ENCODE data around the gene ADCY3. TPM values are rescaled to one million over a fixed set of nuclear protein-coding genes. Genes with fewer than 3 reads are reported as not detected.

Gene ADCY3
- polyA plus RNA-seq, 1 donor (not counting 4 experiments of a cell fraction or from before 2014, with no cell fraction given): 33.2 TPM

- H3K4me2 ChIP-seq (ENCODE audit: control insufficient read depth, extremely low read depth, insufficient read depth, low read depth, low read length): no peak overlapping the region
- H3K9me3 ChIP-seq (ENCODE audit: control insufficient read depth, low read depth, low read length): no peaks in the 10 kb centered on the region
- H3K9me1 ChIP-seq (ENCODE audit: control insufficient read depth, extremely low read depth, insufficient read depth, low read length): peaks cover 2% of the 10 kb centered on the region
- dilution Hi-C loops (cut with MboI; ENCODE audit: extremely low pct_ligation_motif_present, low sequenced_read_pairs): no loop called here
- peaks cover 2 to 6% of the 10 kb centered on the region in 2 experiments for H3K36me3 ChIP-seq (ENCODE audit: control insufficient read depth in 2 of 2, extremely low read depth in 1 of 2, insufficient read depth in 2 of 2, low read length in 2 of 2)
- no peak overlapping the region for H3K4me3 ChIP-seq (ENCODE audit: control insufficient read depth in 2 of 3, extremely low read depth in 1 of 3, insufficient read depth in 2 of 3, low read depth in 1 of 3, low read length in 3 of 3)
- H3K27ac ChIP-seq (ENCODE audit: control insufficient read depth, insufficient read depth, low read length): no peak overlapping the region
- H3K79me2 ChIP-seq (ENCODE audit: control insufficient read depth, insufficient read depth, low read length): peaks cover 41% of the 10 kb centered on the region
- no peaks in the 10 kb centered on the region for H3K4me1 ChIP-seq (ENCODE audit: control insufficient read depth, extremely low read depth, insufficient read depth, low read length)
- H3K27me3 ChIP-seq (ENCODE audit: control insufficient read depth, extremely low read depth, insufficient read depth, low read length): no peaks in the 10 kb centered on the region
- no peak overlapping the region for H2AFZ ChIP-seq (ENCODE audit: control insufficient read depth, low read length)
- H4K20me1 ChIP-seq (ENCODE audit: control insufficient read depth, extremely low read depth, insufficient read depth, low read length): peaks cover 2% of the 10 kb centered on the region
- H3K9ac ChIP-seq (ENCODE audit: control insufficient read depth, extremely low read depth, insufficient read depth, low read length): no peak overlapping the region
- no peak for FAIRE-seq
- TF ChIP-seq EZH2 (IDR thresholded peaks at IDR 0.05; ENCODE audit: low read length): no peak
- no peak for TF ChIP-seq CTCF (optimal IDR thresholded peaks at IDR 0.05 in 1 of 3, IDR thresholded peaks at IDR 0.05 in 1 of 3, conservative IDR thresholded peaks at IDR 0.05 in 1 of 3; ENCODE audit: extremely low read depth in 1 of 3, insufficient read depth in 2 of 3, low read length in 3 of 3)
- DNase-seq (ENCODE audit: low read depth, low spot score): no peak
Observed at GRCh38 chr2:24912523-24912922, 7.5 kb downstream of the ADCY3 start.

- no peaks in the 10 kb centered on the region for H3K27me3 ChIP-seq (ENCODE audit: control insufficient read depth, extremely low read depth, insufficient read depth, low read length)
- no peak overlapping the region for H3K9ac ChIP-seq (ENCODE audit: control insufficient read depth, extremely low read depth, insufficient read depth, low read length)
Observed at GRCh38 chr2:24910245-24910644, 9.8 kb downstream of the ADCY3 start.

More at GRCh38 chr2:24910245-24910644, 9.8 kb downstream of the ADCY3 start:
- Histone ChIP-seq H3K4me3 (ENCODE audit: control insufficient read depth in 2 of 3, extremely low read depth in 1 of 3, insufficient read depth in 2 of 3, low read depth in 1 of 3, low read length in 3 of 3) (no peak overlapping the region), H3K4me1 (ENCODE audit: control insufficient read depth, extremely low read depth, insufficient read depth, low read length) (no peaks in the 10 kb centered on the region), H4K20me1 (ENCODE audit: control insufficient read depth, extremely low read depth, insufficient read depth, low read length) (peaks cover 2% of the 10 kb centered on the region), H3K79me2 (ENCODE audit: control insufficient read depth, insufficient read depth, low read length) (peaks cover 28% of the 10 kb centered on the region), H3K9me3 (ENCODE audit: control insufficient read depth, low read depth, low read length) (no peaks in the 10 kb centered on the region), H3K36me3 (ENCODE audit: control insufficient read depth in 2 of 2, extremely low read depth in 1 of 2, insufficient read depth in 2 of 2, low read length in 2 of 2) (peaks cover 0 to 6% of the 10 kb centered on the region in 2 experiments), H3K4me2 (ENCODE audit: control insufficient read depth, extremely low read depth, insufficient read depth, low read depth, low read length) (no peak overlapping the region), H2AFZ (ENCODE audit: control insufficient read depth, low read length) (no peak overlapping the region), H3K27ac (ENCODE audit: control insufficient read depth, insufficient read depth, low read length) (no peak overlapping the region), H3K9me1 (ENCODE audit: control insufficient read depth, extremely low read depth, insufficient read depth, low read length) (peaks cover 2% of the 10 kb centered on the region)
- TF ChIP-seq EZH2 (IDR thresholded peaks at IDR 0.05; ENCODE audit: low read length) (no peak), CTCF (optimal IDR thresholded peaks at IDR 0.05 in 1 of 3, IDR thresholded peaks at IDR 0.05 in 1 of 3, conservative IDR thresholded peaks at IDR 0.05 in 1 of 3; ENCODE audit: extremely low read depth in 1 of 3, insufficient read depth in 2 of 3, low read length in 3 of 3) (no peak)
- dilution Hi-C loops (cut with MboI; ENCODE audit: extremely low pct_ligation_motif_present, low sequenced_read_pairs): no loop called here
- DNase-seq (ENCODE audit: low read depth, low spot score) (no peak), FAIRE-seq (no peak)

All from keratinocyte (primary cell).